Effector memory CD8-positive, alpha-beta T cell (primary cell): ENCODE measurements around the gene CLIP2.
"Not testable (repeated sequence)": the region's sequence is repeated elsewhere in the genome, so short reads cannot be mapped to it uniquely, and the experiment has no call there.

Experiments used
- ATAC-seq: fragments of 150-1000 bp; cut with Tn5 transposase; replicated peaks from 2 replicates; pipeline ENCODE4 v1.10.0; 2021; ENCODE audit warnings: mild to moderate bottlenecking, moderate library complexity
- DNase-seq, 3 experiments: peaks; one replicate each; pipeline ENCODE4 v3.0.0; 2021
- H3K27ac Mint-ChIP-seq, 2 donors: one replicate each; pipeline ENCODE4 v1.8.0; 2022; ENCODE audit warnings: mild to moderate bottlenecking in 2 of 2, mixed read lengths in 2 of 2, moderate library complexity in 2 of 2
- H3K27me3 Mint-ChIP-seq, 2 donors: one replicate each; pipeline ENCODE4 v1.8.0; 2022; ENCODE audit warnings: mixed read lengths in 2 of 2
- H3K36me3 Mint-ChIP-seq: one replicate; pipeline ENCODE4 v1.8.0; 2022; ENCODE audit warnings: mild to moderate bottlenecking, moderate library complexity, mixed read lengths; ENCODE audit not compliant: insufficient read depth
- H3K4me1 Mint-ChIP-seq, 2 donors: one replicate each; pipeline ENCODE4 v1.8.0; 2022; ENCODE audit warnings: low read depth in 2 of 2, mixed read lengths in 2 of 2
- H3K4me3 Mint-ChIP-seq, 2 donors: one replicate each; pipeline ENCODE4 v1.8.0; 2022; ENCODE audit warnings: mild to moderate bottlenecking in 2 of 2, mixed read lengths in 2 of 2, moderate library complexity in 2 of 2
- H3K9me3 Mint-ChIP-seq, 2 donors: one replicate each; pipeline ENCODE4 v1.8.0; 2022; ENCODE audit warnings: mixed read lengths in 2 of 2
- total RNA-seq, 9 experiments: gene quantifications; one replicate each; lab custom pipeline; 2026; lab: John Stamatoyannopoulos, UW

CLIP2 gene
- total RNA-seq: 3.0 to 27.9 (median 7.2) reads per million in 9 experiments

DNA sequence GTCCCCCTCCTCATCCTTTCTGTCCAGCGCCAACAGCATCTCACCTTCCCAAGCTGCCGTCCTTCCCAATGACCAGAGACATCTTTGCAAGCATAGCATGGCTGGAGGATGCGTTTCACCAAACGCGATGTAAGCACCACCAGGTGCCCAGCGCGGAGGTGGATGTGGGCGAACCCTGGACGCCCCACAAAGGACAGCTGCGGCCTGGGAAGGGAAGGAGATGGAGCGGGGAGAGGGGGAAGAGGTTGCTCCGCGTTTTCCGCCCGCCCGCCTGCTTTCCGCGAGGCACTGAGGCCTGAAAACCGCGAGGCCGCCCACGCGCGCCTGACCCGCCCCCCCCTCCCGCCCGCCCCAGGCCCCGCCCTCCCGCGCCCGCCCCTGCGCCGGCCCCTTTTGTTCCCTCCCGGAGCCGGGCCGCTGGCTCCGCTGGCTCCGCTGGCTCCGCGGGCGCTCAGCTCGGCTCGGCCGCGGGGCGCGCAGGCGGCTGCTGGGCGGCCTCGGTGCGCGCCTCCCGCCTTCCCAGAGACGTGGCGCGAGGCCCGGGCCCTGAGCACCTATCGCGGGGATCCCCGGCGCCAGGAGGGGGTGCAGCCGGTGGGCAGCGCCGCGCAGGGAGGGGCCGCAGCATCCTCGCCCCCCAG, at the start of gene CLIP2:
TSS of gene CLIP2 (plus strand) at position 390 of the 641 bp plus-strand sequence. CDS start 28,140 bp downstream, outside the sequence.
- H3K4me3 Mint-ChIP-seq: peak within 1 kb of the TSS; percentile 73 to 86
- H3K36me3 Mint-ChIP-seq: no peaks in the 10 kb centered on the region
- peaks cover 0 to 8% of the 10 kb centered on the region in 2 donors for H3K27me3 Mint-ChIP-seq
- H3K9me3 Mint-ChIP-seq: no peaks in the 10 kb centered on the region
- peaks cover 21 to 27% of the 10 kb centered on the region in 2 donors for H3K4me1 Mint-ChIP-seq
- DNase-seq (peak; percentile 53 to 61 (median 60)), ATAC-seq (peak; percentile 84)
- peak within 1 kb of the TSS; percentile 56 to 62 for H3K27ac Mint-ChIP-seq

DNA sequence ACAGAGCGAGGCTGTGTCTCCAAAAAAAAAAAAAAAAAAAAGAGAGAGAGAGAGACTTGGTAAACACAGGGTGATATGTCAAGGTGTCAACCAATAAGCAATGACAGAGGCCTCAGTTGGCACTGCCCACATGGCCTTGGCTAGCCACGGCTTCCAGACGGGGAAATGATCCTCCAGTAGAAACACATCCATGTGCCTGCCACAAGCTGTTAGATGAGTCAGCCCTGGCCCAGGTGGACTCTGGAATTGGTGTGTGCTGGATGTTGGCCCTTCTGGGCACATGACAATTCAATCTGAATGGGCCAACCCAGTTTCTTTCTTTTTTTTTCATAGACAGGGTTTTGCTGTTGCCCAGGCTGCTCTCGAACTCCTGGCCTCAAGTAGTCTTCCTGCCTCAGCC, 48.7 kb upstream of the CLIP2 start:
- H3K36me3 Mint-ChIP-seq: peaks cover 69% of the 10 kb centered on the region
- DNase-seq (no peak), ATAC-seq (no peak)
- H3K27ac Mint-ChIP-seq: no peak overlapping the region
- peaks cover 0 to 2% of the 10 kb centered on the region in 2 donors for H3K4me1 Mint-ChIP-seq
- H3K27me3 Mint-ChIP-seq: no peaks in the 10 kb centered on the region
- H3K9me3 Mint-ChIP-seq: no peaks in the 10 kb centered on the region
- H3K4me3 Mint-ChIP-seq: no peak overlapping the region

- Mint-ChIP-seq H3K27ac (no peak overlapping the region), H3K27me3 (no peaks in the 10 kb centered on the region), H3K4me1 (peaks cover 0 to 2% of the 10 kb centered on the region in 2 donors), H3K9me3 (no peaks in the 10 kb centered on the region), H3K4me3 (no peak overlapping the region), H3K36me3 (peaks cover 80% of the 10 kb centered on the region)
- DNase-seq (no peak), ATAC-seq (no peak)
These were observed 47.1 kb upstream of the CLIP2 start for GRCh38 chr7:74242122-74242443.

- H3K27me3 Mint-ChIP-seq: no peaks in the 10 kb centered on the region
- peaks cover 91% of the 10 kb centered on the region for H3K36me3 Mint-ChIP-seq
- H3K4me1 Mint-ChIP-seq: peaks cover 3 to 10% of the 10 kb centered on the region in 2 donors
- DNase-seq (no peak), ATAC-seq (no peak)
- no peaks in the 10 kb centered on the region for H3K9me3 Mint-ChIP-seq
- no peak overlapping the region for H3K4me3 Mint-ChIP-seq
- no peak overlapping the region for H3K27ac Mint-ChIP-seq
These were observed 42.7 kb upstream of the CLIP2 start for GRCh38 chr7:74246497-74246896.

- Mint-ChIP-seq H3K9me3 (no peaks in the 10 kb centered on the region), H3K4me3 (no peak overlapping the region), H3K27me3 (no peaks in the 10 kb centered on the region), H3K4me1 (peaks cover 5 to 10% of the 10 kb centered on the region in 2 donors), H3K27ac (peak overlapping the region in 1 of 2 donors; percentile 35), H3K36me3 (peaks cover 84% of the 10 kb centered on the region)
- no peak for ATAC-seq
- no peak for DNase-seq
These were observed 41.1 kb upstream of the CLIP2 start for GRCh38 chr7:74248156-74248555.

GRCh38 chr7:74249058-74249457, 40.1 kb upstream of the CLIP2 start:
- H3K36me3 Mint-ChIP-seq: peaks cover 77% of the 10 kb centered on the region
- H3K4me3 Mint-ChIP-seq: not testable (repeated sequence)

DNA sequence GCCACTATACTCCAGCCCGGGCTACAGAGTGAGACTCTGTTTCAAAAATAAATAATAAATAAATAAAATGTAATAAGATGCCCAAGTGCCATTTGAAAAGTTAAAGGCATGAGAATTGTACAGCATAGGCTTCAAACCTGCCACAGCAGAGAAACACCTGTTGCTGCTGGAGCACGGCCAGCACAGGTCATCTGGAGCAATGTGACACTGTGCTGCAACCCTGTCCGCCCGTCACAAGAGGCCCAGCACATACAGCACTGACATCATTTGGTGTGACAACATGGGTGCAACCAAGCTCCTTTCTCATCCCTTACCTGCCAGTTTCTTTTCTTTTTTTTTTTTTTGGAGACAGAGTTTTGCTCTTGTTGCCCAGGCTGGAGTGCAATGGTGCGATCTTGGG, 36.3 kb upstream of the CLIP2 start:
- Mint-ChIP-seq H3K27ac (peak overlapping the region in 1 of 2 donors; percentile 97), H3K4me3 (peak overlapping the region in 1 of 2 donors; percentile 40), H3K36me3 (peaks cover 51% of the 10 kb centered on the region), H3K4me1 (peaks cover 19 to 27% of the 10 kb centered on the region in 2 donors), H3K9me3 (no peaks in the 10 kb centered on the region), H3K27me3 (no peaks in the 10 kb centered on the region)
- no peak for DNase-seq
- no peak for ATAC-seq

More at GRCh38 chr7:74249058-74249457, 40.1 kb upstream of the CLIP2 start:
- DNase-seq, H3K27me3 Mint-ChIP-seq, H3K27ac Mint-ChIP-seq, H3K9me3 Mint-ChIP-seq, ATAC-seq: not testable (repeated sequence)
- H3K4me1 Mint-ChIP-seq: peaks cover 8 to 11% of the 10 kb centered on the region in 2 donors

GRCh38 chr7:74253331-74253730, 35.9 kb upstream of the CLIP2 start:
- Mint-ChIP-seq H3K27me3 (no peaks in the 10 kb centered on the region), H3K4me3 (peak overlapping the region; percentile 93 to 94), H3K36me3 (peaks cover 46% of the 10 kb centered on the region), H3K27ac (peak overlapping the region; percentile 95 to 97), H3K4me1 (peaks cover 19 to 27% of the 10 kb centered on the region in 2 donors), H3K9me3 (no peaks in the 10 kb centered on the region)
- DNase-seq: no peak
- no peak for ATAC-seq

GRCh38 chr7:74253835-74254128, 35.4 kb upstream of the CLIP2 start:
- H3K27ac Mint-ChIP-seq: peak overlapping the region; percentile 95 to 97
- peaks cover 19 to 27% of the 10 kb centered on the region in 2 donors for H3K4me1 Mint-ChIP-seq
- no peaks in the 10 kb centered on the region for H3K27me3 Mint-ChIP-seq
- peaks cover 42% of the 10 kb centered on the region for H3K36me3 Mint-ChIP-seq
- H3K9me3 Mint-ChIP-seq: no peaks in the 10 kb centered on the region
- H3K4me3 Mint-ChIP-seq: peak overlapping the region; percentile 93 to 94
- DNase-seq: no peak
- peak; percentile 8 for ATAC-seq

- ATAC-seq: peak; percentile 96
- H3K9me3 Mint-ChIP-seq: no peaks in the 10 kb centered on the region
- H3K27ac Mint-ChIP-seq: peak within 1 kb of the TSS; percentile 95 to 97
- peaks cover 37% of the 10 kb centered on the region for H3K36me3 Mint-ChIP-seq
- peak within 1 kb of the TSS; percentile 93 to 94 for H3K4me3 Mint-ChIP-seq
- H3K4me1 Mint-ChIP-seq: peaks cover 19 to 27% of the 10 kb centered on the region in 2 donors
- no peaks in the 10 kb centered on the region for H3K27me3 Mint-ChIP-seq
- peak; percentile 98 to 99 (median 99) for DNase-seq
These were observed 34.9 kb upstream of the CLIP2 start, which contains the start of gene RFC2 for GRCh38 chr7:74254129-74254857. Gene RFC2 (minus strand): TSS chr7:74254399. CDS start chr7:74254383, 16 bp downstream.

DNA sequence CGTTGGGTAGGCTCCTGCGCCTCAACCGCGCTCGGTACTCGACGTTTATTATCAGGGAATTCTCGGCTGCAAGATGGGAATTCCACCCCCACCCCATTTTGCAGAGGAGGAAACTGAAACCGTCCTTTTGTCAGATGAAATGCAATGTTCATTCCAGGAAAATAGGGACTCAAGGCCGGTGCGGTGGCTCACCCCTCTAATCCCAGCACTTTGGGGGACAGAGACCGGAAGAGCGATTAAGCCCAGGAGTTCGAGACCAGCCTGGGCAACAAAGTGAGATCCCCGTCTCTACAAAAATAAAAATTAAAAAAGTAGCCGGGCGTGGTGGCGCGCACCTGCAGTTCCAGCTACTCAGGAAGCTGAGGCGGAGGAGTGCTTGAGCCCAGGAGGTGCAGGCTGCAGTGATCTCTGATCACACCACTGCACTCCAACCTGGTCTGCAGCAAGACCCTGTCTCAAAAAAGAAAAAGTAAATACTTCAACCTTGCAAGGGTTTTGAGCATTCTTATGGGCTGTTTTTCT, 34.3 kb upstream of the CLIP2 start:
- H3K9me3 Mint-ChIP-seq: no peaks in the 10 kb centered on the region
- H3K27ac Mint-ChIP-seq: peak overlapping the region; percentile 95 to 97
- peak overlapping the region; percentile 93 to 94 for H3K4me3 Mint-ChIP-seq
- peaks cover 19 to 27% of the 10 kb centered on the region in 2 donors for H3K4me1 Mint-ChIP-seq
- H3K36me3 Mint-ChIP-seq: peaks cover 31% of the 10 kb centered on the region
- H3K27me3 Mint-ChIP-seq: no peaks in the 10 kb centered on the region
- ATAC-seq (no peak), DNase-seq (no peak)

DNA sequence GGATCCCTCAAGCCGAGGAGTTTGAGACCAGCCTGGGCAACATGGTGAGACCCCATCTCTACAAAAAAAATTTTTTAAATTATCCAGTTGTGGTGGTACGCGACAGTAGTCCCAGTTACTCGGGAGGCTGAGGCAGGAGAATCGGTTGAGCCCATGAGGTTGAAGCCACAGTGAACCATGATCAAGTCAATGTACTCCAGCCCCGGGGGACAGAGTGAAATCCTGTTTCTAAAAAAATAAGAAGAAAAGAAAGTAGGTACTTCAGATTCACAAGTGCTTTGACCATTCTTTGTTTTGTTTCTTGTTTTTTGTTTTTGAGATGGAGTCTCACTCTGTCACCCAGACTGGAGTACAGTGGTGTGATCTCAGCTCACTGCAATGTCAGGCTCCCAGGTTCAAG, 33.7 kb upstream of the CLIP2 start:
- not testable (repeated sequence) for DNase-seq, H3K27me3 Mint-ChIP-seq, ATAC-seq, H3K9me3 Mint-ChIP-seq
- H3K27ac Mint-ChIP-seq: peak overlapping the region; percentile 66 to 95
- peaks cover 27% of the 10 kb centered on the region for H3K36me3 Mint-ChIP-seq
- H3K4me1 Mint-ChIP-seq: peaks cover 17 to 24% of the 10 kb centered on the region in 2 donors
- H3K4me3 Mint-ChIP-seq: peak overlapping the region; percentile 93 to 94

GRCh38 chr7:74256491-74257408, 32.5 kb upstream of the CLIP2 start:
- Mint-ChIP-seq H3K4me3 (peak overlapping the region; percentile 57 to 93), H3K36me3 (peaks cover 19% of the 10 kb centered on the region), H3K9me3 (no peaks in the 10 kb centered on the region), H3K27ac (peak overlapping the region; percentile 66 to 95), H3K4me1 (peaks cover 16 to 17% of the 10 kb centered on the region in 2 donors), H3K27me3 (no peaks in the 10 kb centered on the region)
- DNase-seq (no peak), ATAC-seq (no peak)
